Activated T-cell treated with anti-CD3 and anti-CD28 coated beads for 1 hour (primary cell): ENCODE results near the gene CAMK1G.

ENCODE experiments used
- DNase-seq: peaks from one replicate; pipeline ENCODE4 v3.0.0-alpha.2; 2020; ENCODE audit warnings: low read depth

The CAMK1G gene

DNA sequence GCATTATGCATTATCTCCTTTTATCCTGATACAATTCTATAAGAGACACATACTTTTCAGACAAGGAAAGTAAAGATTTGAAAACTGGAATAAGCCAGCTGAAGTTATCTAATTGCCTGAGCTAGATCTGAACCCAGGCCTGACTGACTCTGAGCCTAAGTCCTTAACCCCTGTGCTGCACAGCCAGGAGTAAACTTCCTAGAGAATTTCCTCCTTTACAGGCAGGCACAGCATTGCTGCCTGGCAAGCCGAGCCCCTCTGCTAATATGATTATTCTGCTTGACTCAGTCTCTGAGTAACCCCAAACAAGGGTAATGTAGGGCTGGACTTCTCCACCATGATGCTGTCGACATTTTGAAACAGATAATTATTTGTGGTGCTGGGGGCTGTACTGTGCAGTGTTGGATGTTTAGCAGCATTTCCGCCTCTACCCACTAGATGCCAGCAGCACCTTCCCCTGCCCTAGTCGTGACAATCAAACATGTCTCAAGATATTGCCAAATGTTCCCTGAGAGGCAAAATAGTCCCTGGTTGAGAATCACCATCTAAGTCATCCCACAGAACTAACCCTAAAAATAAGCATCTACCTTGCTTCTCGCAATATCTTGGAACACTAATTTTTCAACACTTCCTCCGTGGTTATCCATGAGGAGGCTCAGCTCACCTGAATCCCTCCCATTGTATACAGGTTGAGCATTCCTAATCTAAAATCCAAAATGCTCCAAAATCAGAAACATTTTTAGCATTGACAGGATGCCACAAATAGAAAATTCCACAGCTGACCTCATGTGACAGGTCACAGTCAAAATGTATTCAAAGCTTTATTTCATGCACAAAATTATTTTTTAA, 18.5 kb downstream of the CAMK1G start:
- DNase-seq: no peak

DNA sequence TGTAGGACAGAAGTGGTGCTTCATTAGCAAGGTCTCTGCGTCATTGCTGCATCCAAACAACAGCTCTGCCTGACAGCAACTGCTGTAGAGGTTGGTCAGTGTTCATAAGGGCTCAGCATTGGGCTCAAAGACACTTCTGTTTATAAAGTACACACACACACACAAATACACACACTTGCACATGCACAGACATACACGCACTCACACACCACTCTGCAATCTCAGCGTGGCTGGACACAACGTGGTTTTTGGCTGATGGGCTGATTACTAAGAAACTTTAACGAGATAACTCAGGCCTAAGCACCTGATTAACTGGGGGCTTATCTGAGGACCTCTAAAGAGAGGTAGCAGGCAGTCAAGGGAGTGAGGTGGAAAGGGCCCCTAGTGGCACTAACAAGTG, 20.4 kb downstream of the CAMK1G start:
- DNase-seq: no peak

DNA sequence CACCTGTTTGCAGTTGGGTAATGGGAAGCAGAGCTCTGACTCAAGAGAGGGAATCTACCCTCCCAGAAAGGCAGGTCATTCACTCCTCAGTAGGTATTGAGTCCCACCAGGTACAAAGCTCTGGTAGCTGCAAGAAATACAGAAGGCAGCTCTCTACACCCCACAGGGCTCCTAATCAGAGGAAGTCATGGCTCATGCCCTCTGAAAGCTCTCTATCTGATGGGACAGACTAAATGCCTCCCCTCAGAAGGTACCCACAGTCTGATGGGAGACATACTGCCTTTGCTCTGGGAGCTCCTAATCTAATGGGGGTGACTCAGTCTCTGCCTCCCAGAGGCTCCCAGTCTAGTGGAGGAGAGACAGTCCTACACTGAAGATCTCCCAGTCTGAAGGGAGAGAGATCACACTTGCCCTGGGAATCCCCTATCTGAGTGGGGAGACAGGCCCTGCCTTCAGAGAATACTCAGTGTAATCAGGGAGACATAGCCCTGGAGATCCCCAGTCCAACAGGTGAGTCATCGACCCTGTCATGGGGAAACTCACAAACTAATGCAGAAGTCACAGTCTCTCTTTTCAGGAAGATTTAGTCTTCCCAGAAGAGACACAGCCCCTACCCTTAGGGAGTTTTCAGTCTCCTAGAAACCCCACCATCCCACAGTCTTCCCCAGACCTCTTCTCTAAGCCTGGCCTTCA, 23.7 kb downstream of the CAMK1G start:
- DNase-seq: no peak

DNA sequence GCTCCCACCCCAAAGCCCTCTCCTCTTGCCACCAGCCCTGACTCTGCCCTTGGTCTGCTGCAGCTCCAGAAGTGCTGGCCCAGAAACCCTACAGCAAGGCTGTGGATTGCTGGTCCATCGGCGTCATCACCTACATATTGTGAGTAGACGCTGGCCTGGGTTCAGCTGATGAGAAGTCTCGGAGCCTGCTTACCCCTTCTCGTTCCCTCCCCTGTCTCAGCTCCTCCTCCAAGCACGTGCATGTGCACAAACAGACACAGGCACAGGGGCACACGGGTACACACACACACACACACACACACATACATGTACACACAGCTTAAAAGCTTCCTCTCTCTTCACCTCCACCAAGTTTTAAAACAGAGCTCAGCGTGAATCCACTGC, 24.3 kb downstream of the CAMK1G start:
- no peak for DNase-seq

DNA sequence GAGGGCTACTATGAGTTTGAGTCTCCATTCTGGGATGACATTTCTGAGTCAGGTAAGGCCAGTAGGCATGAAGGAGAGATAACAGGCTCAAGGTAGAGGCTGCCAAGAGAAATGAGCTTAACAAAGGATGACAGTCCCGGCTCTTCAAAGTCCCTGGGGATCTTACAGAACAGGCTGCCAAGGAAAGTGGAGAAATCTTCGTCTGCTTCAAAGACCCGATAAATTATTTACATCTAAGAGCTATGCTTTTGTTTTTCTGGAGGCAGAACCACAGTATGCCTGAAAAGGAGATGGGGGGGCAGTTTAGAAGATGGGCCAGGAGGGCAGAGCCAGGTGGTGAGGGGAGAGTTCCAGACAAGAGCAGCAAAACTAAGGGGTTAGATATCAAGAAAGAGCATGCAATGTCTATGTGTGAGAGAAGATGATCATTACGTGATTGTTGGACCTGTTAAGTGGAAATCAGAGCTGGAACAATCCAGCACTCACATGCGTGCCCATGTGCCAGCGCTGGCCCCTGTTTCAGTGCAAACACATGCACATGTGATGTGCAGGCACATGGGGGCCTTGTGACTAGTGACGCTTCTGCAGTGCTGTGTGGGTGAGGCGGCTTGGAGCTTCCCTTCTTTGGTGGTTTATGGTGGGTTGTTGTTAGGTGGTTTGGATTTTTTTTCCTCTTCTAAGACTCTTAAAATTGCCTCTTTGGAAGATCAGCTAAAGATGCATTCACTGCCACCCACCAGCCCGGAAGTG, 25.7 kb downstream of the CAMK1G start:
- no peak for DNase-seq

DNA sequence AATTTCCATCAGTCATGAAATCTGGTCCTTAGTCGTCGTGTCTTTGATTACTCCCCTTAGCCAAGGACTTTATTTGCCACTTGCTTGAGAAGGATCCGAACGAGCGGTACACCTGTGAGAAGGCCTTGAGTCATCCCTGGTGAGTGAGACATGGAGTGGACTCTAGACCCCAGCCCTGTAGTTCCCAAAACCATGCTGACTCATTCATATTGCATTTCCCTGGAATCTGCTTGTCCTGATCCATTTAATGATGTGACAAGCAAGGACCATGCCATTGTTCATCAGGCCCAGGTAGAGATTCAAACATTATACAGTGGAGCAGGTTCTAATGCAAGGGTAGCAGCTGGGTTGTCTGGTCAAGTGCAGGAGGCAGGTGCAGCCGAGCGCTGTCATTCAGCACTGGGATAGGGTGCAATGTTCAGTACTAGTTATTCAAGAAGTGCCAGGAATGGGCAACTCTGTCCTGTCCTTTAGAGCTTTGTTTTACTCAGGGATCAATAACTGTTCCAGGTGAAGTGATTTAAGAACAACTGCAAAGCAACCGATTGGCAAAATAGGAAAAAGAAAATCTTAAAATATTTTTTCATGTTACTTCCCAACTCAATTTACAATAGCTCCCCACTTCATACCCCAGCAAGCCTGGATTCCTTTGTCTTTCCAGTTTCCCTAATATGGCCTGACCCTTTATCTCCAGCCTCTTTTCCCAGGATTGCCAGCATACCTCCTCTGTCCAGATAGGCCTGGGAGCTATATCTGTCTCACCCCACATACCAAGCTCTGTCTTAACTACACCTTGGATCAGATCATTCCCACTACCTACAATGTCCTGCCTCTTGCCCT, 26.5 kb downstream of the CAMK1G start:
- DNase-seq: no peak

DNA sequence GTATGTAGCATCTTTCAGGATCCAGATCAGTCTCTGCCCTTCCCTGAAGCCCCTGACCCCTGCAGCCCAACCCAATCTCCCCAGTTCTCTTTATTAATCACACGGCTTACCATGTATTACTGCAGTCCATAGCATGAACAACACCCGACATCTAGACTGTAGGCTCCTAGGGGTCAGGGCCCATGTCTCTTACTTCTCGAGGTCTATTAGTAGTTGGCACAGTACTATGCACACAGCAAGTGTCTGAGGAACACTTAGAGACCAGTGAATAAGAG, 27.1 kb downstream of the CAMK1G start:
- no peak for DNase-seq

DNA sequence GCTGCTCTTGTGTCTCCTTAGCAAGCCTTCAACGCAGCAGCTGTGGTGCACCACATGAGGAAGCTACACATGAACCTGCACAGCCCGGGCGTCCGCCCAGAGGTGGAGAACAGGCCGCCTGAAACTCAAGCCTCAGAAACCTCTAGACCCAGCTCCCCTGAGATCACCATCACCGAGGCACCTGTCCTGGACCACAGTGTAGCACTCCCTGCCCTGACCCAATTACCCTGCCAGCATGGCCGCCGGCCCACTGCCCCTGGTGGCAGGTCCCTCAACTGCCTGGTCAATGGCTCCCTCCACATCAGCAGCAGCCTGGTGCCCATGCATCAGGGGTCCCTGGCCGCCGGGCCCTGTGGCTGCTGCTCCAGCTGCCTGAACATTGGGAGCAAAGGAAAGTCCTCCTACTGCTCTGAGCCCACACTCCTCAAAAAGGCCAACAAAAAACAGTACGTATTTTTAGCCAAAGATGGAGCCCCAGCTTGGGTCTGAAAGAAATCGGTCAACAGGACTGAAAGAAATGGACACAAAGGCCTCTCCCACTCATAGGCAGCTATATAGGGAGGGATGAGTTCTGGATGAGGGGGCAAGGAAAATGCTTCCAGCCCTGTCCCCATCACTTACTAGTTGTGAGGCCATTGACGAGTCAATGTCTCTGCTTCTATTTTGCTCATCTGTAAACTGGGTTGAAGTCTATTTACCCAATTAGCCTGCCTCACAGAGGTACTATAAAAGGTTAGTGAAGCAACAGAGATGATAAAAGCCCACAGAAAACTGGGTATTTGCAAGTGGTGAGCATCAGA, 28.5 kb downstream of the CAMK1G start:
- DNase-seq: no peak

DNA sequence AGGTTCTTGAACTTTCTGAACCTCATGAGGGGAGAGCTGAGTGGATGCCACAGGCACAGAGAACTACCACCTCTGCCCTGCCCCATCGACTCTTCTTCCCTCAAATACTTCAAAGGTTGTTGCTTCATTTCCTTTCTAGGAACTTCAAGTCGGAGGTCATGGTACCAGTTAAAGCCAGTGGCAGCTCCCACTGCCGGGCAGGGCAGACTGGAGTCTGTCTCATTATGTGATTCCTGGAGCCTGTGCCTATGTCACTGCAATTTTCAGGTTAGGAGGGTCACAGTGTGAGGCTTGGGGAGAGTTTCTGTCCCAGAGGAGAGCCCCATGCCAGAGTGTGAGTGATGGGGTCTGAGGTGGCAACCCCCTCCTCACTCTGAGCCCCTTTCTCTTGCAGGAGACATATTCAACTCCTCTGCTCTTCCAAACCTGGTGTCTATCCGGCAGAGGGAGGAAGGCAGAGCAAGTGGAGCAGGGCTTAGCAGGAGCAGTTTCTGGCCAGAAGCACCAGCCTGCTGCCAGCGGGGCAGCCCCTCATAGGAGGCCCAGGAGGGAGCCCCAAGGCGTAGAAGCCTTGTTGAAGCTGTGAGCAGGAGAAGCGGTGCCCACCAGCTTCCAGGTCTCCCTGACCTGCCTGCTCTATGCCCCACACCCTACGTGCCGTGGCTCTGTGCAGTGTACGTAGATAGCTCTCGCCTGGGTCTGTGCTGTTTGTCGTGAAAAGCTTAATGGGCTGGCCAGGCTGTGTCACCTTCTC, 29.3 kb downstream of the CAMK1G start:
- no peak for DNase-seq

DNA sequence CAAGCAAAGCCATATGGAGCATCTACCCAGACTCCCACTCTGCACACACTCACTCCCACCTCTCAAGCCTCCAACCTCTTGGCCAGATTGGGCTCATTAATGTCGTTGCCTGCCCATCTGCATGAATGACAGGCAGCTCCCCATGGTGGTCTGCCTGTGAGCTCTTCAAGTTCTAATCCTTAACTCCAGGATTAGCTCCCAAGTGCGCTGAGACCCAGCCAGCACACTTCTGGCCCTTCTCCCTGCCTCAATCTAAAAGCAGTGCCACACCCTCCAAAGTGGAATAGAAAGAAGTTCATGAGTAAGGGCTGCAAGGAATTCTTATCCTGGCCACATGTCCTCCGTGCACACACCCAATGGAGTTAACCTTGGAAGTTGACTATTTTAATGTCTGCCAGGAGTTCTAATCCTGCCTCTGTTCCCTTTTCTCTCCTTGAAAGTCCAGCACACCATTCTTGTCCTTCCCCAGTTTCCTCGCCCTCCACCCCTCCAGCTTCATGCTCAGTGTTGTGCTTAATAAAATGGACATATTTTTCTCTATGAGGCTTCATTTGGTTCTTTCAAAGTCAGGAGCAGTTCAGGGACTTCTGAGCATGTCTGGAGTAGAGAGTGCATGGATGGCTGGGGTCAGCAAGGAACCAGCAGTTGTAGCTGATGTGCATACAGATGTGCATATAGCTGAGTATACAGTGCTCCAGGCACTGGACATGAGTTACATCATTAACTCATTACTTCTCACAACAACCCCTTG, 30.1 kb downstream of the CAMK1G start:
- no peak for DNase-seq

DNA sequence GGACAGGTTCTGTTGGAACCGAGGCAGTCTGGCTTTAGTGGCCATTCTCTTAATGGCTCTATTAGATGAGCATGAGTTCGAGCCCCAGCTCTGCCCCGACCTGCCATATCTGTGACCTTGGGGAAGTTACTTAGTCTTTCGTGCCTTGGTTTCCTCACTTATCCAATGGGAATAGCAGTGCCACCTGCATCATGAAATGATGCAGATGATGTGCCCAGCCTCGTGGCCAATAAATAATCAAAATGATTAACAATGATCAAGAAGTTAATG, 30.6 kb downstream of the CAMK1G start:
- no peak for DNase-seq

DNA sequence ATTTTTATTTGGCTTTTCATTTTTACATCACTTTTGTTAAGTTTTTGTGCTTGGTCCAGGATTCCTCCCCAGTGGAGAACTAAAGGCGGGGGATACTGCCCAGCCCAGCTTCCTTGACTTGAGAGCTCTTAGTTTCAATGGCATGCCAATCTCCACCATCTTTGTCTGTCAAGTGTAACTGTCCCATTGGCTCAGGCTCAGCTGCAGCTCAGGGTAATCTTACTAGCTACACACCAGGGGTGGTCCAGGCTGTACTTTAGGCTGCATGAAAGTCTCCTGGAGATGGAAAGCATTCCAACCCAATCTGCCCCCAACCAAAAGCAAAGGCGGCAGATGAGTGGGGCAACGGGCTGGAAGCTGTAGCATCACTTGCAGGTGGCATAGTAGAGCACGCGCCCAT, 31.4 kb downstream of the CAMK1G start:
- DNase-seq: no peak

DNA sequence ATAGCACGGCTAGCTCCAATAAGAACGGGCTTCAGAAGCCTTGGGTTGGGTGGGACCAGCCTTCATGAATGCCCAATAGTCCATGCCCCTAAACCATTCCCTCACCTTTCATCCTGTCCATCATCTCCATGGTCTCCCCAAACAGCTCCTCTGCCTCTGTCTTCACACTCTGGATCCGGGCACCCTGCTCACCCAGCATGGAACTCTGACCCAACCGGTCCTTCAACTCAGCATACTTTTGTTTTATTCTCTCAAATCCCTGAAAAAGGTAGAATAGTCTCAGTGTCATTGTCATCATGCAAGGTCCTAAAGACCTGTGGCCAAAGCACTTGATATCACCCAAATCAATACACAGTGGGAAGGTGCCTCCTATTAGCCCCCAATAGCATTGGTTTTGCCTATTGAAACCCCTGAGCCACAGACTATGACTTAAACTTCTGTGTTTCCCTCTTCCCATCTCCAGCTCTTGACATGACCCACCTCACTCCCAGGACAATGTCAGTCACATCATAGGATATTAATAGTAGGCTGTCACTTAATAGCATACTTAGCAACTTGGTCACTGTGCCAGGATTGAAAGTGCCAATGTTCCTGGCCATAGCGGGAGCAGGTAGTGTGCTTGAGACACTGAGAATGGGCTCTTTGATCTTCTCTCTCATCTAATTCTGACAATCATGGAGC, 33.0 kb downstream of the CAMK1G start:
- no peak for DNase-seq

DNA sequence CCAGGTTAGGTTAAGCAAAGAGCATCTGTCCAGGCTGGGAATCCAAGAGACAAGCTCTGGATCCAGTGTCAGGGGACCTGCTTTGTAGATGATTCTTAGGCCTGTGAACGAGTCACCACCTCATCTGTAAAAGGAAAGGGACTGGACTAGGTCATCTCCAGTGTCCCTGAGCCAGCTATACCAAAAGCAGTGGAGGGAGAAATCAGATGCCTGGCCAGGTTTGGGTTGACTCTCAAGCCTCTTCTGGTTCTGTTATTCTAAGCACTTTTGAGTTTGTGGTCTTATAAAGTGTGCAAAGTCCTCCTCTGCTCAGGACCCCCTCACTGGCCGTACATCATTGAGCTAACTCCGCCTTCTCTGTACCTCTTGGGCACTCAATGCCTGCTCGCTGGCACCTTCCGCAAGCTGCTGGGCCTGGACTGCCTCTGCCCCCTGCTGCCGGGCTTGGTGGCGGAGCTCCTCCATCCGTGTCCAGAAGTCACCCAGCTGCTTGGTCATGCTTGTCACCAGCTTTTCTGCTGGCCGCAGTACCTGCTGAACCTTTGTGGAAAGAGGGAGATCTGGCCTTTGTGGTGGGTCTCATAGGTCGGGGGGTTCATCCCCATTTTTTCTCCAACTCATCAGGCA, 33.6 kb downstream of the CAMK1G start:
- no peak for DNase-seq

DNA sequence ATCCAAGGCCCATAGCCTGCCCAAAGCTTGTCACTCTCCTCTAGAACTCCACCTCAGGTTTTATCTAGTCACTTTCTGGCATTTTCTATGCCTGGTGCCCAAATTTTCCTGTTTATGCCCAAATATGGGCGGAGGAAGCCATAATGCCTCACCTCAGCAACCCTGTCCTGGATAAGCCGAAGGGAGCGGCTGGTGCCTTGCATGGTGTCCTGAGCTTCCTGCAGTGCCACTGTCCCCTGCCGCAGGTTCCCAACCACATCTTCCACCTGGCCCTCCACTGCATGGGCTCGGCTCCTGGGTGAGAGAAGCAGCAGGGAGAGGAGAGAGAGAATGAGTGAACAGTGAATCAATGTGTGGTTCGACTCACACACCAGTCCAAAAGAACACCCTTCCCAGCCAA, 34.2 kb downstream of the CAMK1G start:
- no peak for DNase-seq

DNA sequence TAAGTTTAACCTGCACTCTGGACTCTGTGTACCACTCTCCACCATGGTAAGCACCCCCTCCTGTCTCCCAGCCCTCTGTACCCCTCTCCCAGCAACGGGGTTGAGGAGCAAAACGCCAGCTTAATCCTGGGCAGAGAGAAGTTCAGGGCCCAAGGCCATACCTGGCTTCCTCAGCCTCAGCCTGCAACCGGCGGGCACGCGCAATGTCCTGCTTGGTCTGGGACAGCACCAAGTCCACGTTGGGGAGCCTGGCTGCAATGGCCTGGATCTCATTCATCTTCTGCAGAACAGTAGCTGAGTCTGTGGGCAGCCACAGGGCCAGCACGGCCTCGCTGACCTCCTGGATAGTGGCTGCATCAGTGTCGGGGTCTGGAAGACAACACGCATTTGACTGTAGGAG, 34.8 kb downstream of the CAMK1G start:
- no peak for DNase-seq

DNA sequence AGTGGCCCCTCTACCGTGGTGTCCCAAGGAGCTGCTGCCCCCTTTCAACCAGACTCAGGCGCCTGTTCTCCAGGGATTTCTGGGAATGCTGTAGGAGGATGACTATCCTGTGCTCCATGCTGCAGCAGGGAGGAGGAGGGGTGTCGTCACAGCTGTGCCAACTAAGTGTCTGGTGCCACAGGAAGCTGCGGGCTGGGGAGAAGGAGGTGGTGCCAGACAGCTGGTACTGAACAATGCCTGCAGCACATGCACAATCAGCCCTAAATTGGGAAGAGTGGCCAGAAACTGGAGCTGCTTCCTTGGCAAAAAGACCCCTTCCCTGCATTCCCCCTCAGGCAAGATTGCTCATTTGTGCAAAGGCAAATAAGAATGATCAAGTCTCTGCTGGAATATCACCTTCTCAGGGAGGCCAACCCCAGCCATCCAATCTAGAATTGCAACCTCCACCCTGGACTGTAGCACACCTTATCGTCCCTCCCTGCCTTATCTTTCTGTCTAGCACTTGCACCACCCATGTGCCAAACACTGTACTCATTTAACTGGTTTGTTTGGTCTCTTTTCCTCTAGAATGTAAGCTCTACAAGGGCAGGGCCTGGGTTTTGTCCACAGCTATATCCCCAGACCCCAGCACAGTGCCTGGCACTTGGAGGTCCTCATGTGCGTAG, 35.4 kb downstream of the CAMK1G start:
- DNase-seq: no peak

DNA sequence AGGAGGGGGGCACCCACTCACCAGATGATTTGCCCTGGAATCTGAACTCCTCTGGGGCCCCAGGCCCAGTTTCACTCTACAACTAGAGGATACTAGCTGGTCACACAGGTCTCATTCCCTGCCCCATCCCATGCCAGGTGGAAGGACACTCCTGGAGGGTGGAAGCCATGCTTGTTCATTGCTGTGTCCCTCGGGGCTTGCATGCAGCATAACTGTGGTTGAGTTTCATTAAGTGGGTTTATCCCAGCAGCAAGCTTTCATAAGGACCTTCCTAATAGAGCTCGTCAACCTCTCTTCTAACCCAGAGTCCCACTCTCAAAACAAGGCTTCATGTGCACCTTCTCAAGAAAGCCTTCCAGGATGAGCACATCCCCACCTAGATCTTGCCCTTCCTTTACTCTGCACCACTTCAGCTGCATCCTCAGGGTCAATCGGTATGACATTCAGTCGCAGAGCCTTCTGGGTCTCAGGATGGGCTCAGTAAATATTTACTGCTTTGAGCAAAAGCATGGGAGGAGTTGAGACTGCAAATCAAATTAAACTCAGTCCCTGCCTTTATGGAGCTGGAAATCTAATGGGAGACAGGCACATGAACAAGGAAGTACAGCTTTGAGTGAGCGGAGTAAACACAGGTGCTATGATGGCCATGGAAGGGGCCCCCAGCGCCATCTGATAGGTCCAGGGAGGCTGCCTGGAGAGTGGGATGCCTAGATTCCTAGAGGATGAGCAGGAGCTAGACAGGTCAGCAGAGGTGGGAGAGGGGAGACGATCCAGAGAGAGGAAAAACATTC, 36.4 kb downstream of the CAMK1G start:
- no peak for DNase-seq
